Measurements from ENCODE around the gene N4BP2L2.

- TF ChIP-seq CTCF (IDR thresholded peaks at IDR 0.05) (no peak), POLR2A (IDR thresholded peaks at IDR 0.05) (no peak)
Observed at GRCh38 chr13:32423592-32423991, 115.0 kb downstream of the N4BP2L2 start.
